PC-9 (cell line): ENCODE results near the gene BLOC1S1. TPM values are rescaled to one million over a fixed set of nuclear protein-coding genes. Genes with fewer than 3 reads are reported as not detected.

Experiments used
- BruUV-seq: library from RNA; stranded (reverse); fragments of 400-500 nt; replicated peaks from 2 replicates; lab custom pipeline; 2021; lab: Mats Ljungman, UMichigan
- CTCF ChIA-PET: fragments of 300-600 bp; sonication (Branson Sonifier 250); formaldehyde crosslinking; loops from one replicate; lab custom pipeline; 2022; ENCODE audit warnings: antibody characterized with exemption; lab: Charles Lee
- POLR2A ChIA-PET: fragments of 300-600 bp; sonication (Branson Sonifier 250); formaldehyde crosslinking; loops from one replicate; lab custom pipeline; 2022; ENCODE audit warnings: antibody characterized with exemption; ENCODE audit not compliant: unreplicated experiment; lab: Charles Lee
- DNase-seq, 2 experiments: peaks; one replicate each; pipeline versions ENCODE4 v3.0.0 to v3.0.0-alpha.2; 2015 to 2022; ENCODE audit warnings: mixed read lengths in 1 of 2
- H2AFZ ChIP-seq: fragments of 200-600 bp; sonication (generic); 2 replicates; pipeline ENCODE4 v1.8.1; 2017; ENCODE audit warnings: antibody characterized with exemption
- H3F3A ChIP-seq: fragments of 200-600 bp; sonication (generic); 2 replicates; pipeline ENCODE4 v1.8.1; 2017; ENCODE audit warnings: antibody characterized with exemption, mild to moderate bottlenecking, low read depth; ENCODE audit not compliant: insufficient read depth
- H3K27ac ChIP-seq: fragments of 200-600 bp; sonication (generic); 2 replicates; pipeline ENCODE4 v1.6.1; 2016; ENCODE audit warnings: mixed run types
- H3K27me3 ChIP-seq: fragments of 200-600 bp; sonication (generic); 2 replicates; pipeline ENCODE4 v1.6.1; 2016; ENCODE audit warnings: low read depth, mixed run types; ENCODE audit not compliant: insufficient read depth
- H3K36me3 ChIP-seq: fragments of 200-600 bp; sonication (generic); 2 replicates; pipeline ENCODE4 v1.6.1; 2016; ENCODE audit warnings: low read depth, mixed run types
- H3K4me1 ChIP-seq: fragments of 200-600 bp; sonication (generic); replicated peaks from 2 replicates; pipeline ENCODE4 v1.6.1; 2016; ENCODE audit warnings: mixed run types; ENCODE audit not compliant: insufficient read depth
- H3K4me2 ChIP-seq: fragments of 200-600 bp; sonication (generic); 2 replicates; pipeline ENCODE4 v1.6.1; 2017; ENCODE audit warnings: mixed run types
- H3K4me3 ChIP-seq: fragments of 200-600 bp; sonication (generic); 2 replicates; pipeline ENCODE4 v1.6.1; 2016; ENCODE audit warnings: mixed run types
- H3K79me2 ChIP-seq: fragments of 200-600 bp; sonication (generic); 2 replicates; pipeline ENCODE4 v1.6.1; 2017; ENCODE audit warnings: low read depth, mixed run types
- H3K9me2 ChIP-seq: fragments of 200-600 bp; sonication (generic); 2 replicates; pipeline ENCODE4 v1.8.1; 2017; ENCODE audit warnings: mild to moderate bottlenecking; ENCODE audit not compliant: insufficient read depth
- H3K9me3 ChIP-seq: fragments of 200-600 bp; sonication (generic); 2 replicates; pipeline ENCODE4 v1.8.1; 2016; ENCODE audit warnings: low read depth; ENCODE audit not compliant: insufficient read depth
- H4K20me1 ChIP-seq: fragments of 200-600 bp; sonication (generic); 2 replicates; pipeline ENCODE4 v1.8.1; 2017; ENCODE audit not compliant: insufficient read depth
- EZH2 ChIP-seq: fragments of 200-600 bp; sonication (generic); IDR thresholded peaks from 2 replicates; pipeline ENCODE4 v1.8.0; 2017; ENCODE audit warnings: antibody characterized with exemption, low read depth
- intact Hi-C: fragments of 100-400 bp; cut with micrococcal nuclease; formaldehyde crosslinking; loops from one replicate; pipeline ENCODE4 v1.10.0; 2022; ENCODE audit not compliant: unreplicated experiment
- total RNA-seq: library from RNA; stranded (reverse); gene quantifications from 2 replicates; pipeline ENCODE4 v1.2.3, GENCODE V29; 2021
- TF ChIP-seq, protein P1 (sequence below): fragments of 200-600 bp; sonication (generic); conservative IDR thresholded peaks from 2 replicates; pipeline ENCODE4 v1.6.1; 2017; ENCODE audit warnings: mixed run types, antibody characterized with exemption, mild to moderate bottlenecking, moderate library complexity

The BLOC1S1 gene
- total RNA-seq, 1 experiment from 2014 or later = 81.1 TPM

DNA sequence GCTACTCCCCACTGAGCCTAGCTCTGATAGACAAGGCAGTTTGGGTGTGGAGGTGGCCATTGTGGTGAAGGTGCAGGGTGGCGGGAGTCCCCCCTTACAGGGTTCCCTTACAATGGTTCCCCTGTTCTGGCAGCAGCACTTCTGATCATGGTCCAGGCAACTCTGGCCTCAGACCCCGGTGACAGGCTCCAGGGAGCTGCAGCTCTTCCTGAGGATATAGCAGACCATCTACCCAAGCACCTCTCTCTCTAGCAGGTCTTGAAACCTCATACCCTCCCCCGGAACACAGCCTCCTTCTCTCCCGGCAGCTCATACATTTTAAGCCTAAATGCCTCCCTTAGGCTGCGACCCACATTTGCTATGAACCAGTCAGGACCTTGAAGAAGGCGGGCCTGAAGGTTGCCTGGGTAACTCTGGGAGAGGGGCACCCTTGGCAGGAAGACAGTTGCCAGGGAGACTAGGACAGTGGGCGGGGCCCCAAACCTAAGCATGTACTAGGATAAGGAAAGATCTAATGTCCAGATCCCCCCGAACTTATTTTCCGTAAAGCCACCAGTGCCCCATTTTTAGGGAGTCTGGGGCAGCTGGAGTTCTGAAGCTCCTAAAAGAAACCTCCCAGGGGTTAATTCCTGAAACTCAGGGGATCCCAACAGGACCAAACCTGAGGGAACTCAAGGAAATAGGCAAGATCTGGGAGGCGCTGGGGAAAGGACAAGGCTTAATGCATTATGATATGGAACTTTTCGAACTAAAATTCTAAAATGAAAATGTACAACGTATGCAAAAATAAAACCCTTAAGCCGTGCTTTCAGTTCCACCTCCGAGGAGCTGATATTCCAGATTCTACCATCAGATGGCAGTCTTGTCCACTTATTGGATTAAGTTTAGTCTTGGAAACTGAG, 22.5 kb downstream of the BLOC1S1 start:
- no peaks in the 10 kb centered on the region for H3K9me3 ChIP-seq
- H3K4me2 ChIP-seq = peak overlapping the region; percentile 98
- ChIA-PET POLR2A (interaction anchor here (1.0 to 1.3 kb wide), 2 partner anchors 9 to 195 kb away, joined by 6 to 7 read pairs; partner anchors contain the start of gene CD63), CTCF (interaction anchor here (0.6 to 2.2 kb wide), 9 partner anchors 9 to 458 kb away, joined by 3 to 21 read pairs (median 3); partner anchors contain the start of genes CD63, RDH5, SUOX and ZC3H10)
- TF ChIP-seq, protein P1, sequence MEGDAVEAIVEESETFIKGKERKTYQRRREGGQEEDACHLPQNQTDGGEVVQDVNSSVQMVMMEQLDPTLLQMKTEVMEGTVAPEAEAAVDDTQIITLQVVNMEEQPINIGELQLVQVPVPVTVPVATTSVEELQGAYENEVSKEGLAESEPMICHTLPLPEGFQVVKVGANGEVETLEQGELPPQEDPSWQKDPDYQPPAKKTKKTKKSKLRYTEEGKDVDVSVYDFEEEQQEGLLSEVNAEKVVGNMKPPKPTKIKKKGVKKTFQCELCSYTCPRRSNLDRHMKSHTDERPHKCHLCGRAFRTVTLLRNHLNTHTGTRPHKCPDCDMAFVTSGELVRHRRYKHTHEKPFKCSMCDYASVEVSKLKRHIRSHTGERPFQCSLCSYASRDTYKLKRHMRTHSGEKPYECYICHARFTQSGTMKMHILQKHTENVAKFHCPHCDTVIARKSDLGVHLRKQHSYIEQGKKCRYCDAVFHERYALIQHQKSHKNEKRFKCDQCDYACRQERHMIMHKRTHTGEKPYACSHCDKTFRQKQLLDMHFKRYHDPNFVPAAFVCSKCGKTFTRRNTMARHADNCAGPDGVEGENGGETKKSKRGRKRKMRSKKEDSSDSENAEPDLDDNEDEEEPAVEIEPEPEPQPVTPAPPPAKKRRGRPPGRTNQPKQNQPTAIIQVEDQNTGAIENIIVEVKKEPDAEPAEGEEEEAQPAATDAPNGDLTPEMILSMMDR = peak; percentile 90
- TF ChIP-seq EZH2 = no peak
- no peaks in the 10 kb centered on the region for H3K36me3 ChIP-seq
- no peaks in the 10 kb centered on the region for H3K79me2 ChIP-seq
- intact Hi-C loops = loop anchor here (1.0 to 5.0 kb wide), 4 partner anchors 202 to 899 kb away; partner anchors contain the start of genes RPS26 and ZC3H10
- peak overlapping the region; percentile 74 for H3K4me3 ChIP-seq
- peak; percentile 68 to 71 for DNase-seq
- no peaks in the 10 kb centered on the region for H3K27me3 ChIP-seq
- no peaks in the 10 kb centered on the region for H4K20me1 ChIP-seq
- no TSS peak for BruUV-seq
- peaks cover 12% of the 10 kb centered on the region for H3K4me1 ChIP-seq
- H3F3A ChIP-seq = peaks cover 10% of the 10 kb centered on the region; the same call in 1 of the 2 replicates
- peak overlapping the region; percentile 75 for H2AFZ ChIP-seq
- no peaks in the 10 kb centered on the region for H3K9me2 ChIP-seq
- H3K27ac ChIP-seq = no peak overlapping the region

DNA sequence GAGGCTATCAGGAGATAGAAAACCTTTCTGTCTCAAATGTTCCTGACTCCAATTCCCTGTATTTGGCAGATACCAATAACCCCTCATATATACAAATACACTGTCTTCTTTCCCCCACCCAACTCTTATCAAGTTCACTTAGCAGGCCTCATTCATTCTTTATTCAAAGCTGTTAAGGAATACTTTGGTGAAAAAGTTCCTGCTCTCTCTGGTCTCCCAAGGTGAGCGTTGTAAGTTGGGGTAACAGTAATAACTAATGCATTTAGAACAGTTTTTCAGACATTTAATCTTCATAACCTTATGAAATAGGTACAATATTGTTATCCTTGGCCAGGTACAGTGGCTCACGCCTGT, 23.2 kb downstream of the BLOC1S1 start:
- TF ChIP-seq EZH2 = no peak
- TF ChIP-seq, protein P1 = no peak
- no peak for DNase-seq
- H4K20me1 ChIP-seq = no peaks in the 10 kb centered on the region
- ChIA-PET POLR2A (interaction anchor here (1.0 to 1.3 kb wide), 2 partner anchors 10 to 194 kb away, joined by 6 to 7 read pairs; partner anchors contain the start of gene CD63), CTCF (interaction anchor here (1.0 to 1.8 kb wide), 5 partner anchors 9 to 258 kb away, joined by 3 to 21 read pairs (median 3); partner anchors contain the start of genes CD63 and SUOX)
- H3F3A ChIP-seq = peaks cover 10% of the 10 kb centered on the region; the same call in 1 of the 2 replicates
- H3K9me2 ChIP-seq = no peaks in the 10 kb centered on the region
- H2AFZ ChIP-seq = no peak overlapping the region
- no TSS peak for BruUV-seq
- peak overlapping the region; percentile 74; the same call in 1 of the 2 replicates for H3K4me3 ChIP-seq
- H3K27ac ChIP-seq = no peak overlapping the region
- H3K4me1 ChIP-seq = peaks cover 17% of the 10 kb centered on the region
- H3K4me2 ChIP-seq = peak overlapping the region; percentile 98; the same call in 1 of the 2 replicates
- no peaks in the 10 kb centered on the region for H3K9me3 ChIP-seq
- no peaks in the 10 kb centered on the region for H3K27me3 ChIP-seq
- no peaks in the 10 kb centered on the region for H3K36me3 ChIP-seq
- intact Hi-C loops = loop anchor here (1.0 to 5.0 kb wide), 3 partner anchors 201 to 898 kb away; partner anchors contain the start of gene ZC3H10
- no peaks in the 10 kb centered on the region for H3K79me2 ChIP-seq
